ENCODE results near the gene EEFSEC.

EEFSEC gene

DNA sequence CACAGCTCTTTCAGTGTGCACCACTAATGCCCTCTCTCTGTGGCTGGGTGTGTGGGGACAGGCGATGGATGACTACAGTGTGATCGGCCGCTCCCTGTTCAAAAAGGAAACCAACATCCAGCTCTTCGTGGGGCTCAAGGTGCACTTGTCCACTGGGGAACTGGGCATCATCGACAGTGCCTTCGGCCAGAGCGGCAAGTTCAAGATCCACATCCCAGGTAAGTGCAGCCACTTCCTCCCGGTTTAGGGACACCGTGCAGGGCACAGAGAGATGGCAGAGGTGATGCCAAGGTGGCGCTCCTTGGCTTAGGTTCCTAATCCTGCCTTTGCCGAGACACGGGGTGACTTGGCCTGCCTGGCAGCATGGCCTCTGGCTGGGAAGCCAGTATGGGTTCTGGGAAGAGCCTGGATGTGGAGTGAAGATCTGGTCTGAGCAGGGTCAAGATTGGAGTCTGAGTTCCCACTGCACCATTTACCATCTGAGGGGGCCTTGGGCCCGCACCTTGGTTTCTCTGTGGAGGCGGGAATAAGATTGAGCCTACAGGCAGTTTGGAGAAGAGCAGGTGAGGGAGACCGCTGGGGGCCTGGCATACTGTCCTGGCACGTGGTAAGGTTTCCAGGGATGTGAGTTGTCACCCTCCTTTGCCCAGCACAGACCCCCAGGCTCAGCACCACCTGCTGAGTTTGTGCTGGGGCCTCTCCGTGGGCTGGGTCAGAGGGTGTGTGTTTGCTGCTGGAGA, 205.0 kb downstream of the EEFSEC start:
- H3K27me3 ChIP-seq (replicated peaks; ENCODE audit: insufficient read depth, low read length), result no peaks in the 10 kb centered on the region
- no peak overlapping the region for H3K4me2 ChIP-seq (ENCODE audit: low read depth, low read length)
- no peak overlapping the region for H3K4me3 ChIP-seq (ENCODE audit: low read length)
- H3K9ac ChIP-seq (ENCODE audit: low read length), result no peak overlapping the region
- H3K36me3 ChIP-seq (replicated peaks; ENCODE audit: insufficient read depth, low read length), result no peaks in the 10 kb centered on the region
- no peak overlapping the region for H3K27ac ChIP-seq (ENCODE audit: low read length)
- TF ChIP-seq EZH2 (optimal IDR thresholded peaks at IDR 0.05; ENCODE audit: low read depth, low read length) (no peak), EZH2phosphoT487 (IDR thresholded peaks at IDR 0.05; ENCODE audit: low read length) (no peak)
- TF ChIP-seq, protein P1, sequence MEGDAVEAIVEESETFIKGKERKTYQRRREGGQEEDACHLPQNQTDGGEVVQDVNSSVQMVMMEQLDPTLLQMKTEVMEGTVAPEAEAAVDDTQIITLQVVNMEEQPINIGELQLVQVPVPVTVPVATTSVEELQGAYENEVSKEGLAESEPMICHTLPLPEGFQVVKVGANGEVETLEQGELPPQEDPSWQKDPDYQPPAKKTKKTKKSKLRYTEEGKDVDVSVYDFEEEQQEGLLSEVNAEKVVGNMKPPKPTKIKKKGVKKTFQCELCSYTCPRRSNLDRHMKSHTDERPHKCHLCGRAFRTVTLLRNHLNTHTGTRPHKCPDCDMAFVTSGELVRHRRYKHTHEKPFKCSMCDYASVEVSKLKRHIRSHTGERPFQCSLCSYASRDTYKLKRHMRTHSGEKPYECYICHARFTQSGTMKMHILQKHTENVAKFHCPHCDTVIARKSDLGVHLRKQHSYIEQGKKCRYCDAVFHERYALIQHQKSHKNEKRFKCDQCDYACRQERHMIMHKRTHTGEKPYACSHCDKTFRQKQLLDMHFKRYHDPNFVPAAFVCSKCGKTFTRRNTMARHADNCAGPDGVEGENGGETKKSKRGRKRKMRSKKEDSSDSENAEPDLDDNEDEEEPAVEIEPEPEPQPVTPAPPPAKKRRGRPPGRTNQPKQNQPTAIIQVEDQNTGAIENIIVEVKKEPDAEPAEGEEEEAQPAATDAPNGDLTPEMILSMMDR (IDR thresholded peaks at IDR 0.05; ENCODE audit: low read length), result no peak
- no peaks in the 10 kb centered on the region for H4K20me1 ChIP-seq (ENCODE audit: insufficient read depth, low read length)
- H3K9me3 ChIP-seq (replicated peaks; ENCODE audit: insufficient read depth, low read length), result no peaks in the 10 kb centered on the region
- H3K79me2 ChIP-seq (ENCODE audit: low read length), result no peaks in the 10 kb centered on the region
- no peaks in the 10 kb centered on the region for H3K9me2 ChIP-seq (replicated peaks; ENCODE audit: insufficient read depth, low read length)
- H3K4me1 ChIP-seq (ENCODE audit: low read length), result no peaks in the 10 kb centered on the region
- H2AFZ ChIP-seq (ENCODE audit: low read length), result no peak overlapping the region
- DNase-seq, result no peak
- H3F3A ChIP-seq (ENCODE audit: insufficient read depth, low read length), result no peaks in the 10 kb centered on the region

- Histone ChIP-seq H3K27ac (ENCODE audit: low read length) (no peak overlapping the region), H3K9me2 (replicated peaks; ENCODE audit: insufficient read depth, low read length) (no peaks in the 10 kb centered on the region), H4K20me1 (ENCODE audit: insufficient read depth, low read length) (no peaks in the 10 kb centered on the region), H3K4me1 (ENCODE audit: low read length) (no peaks in the 10 kb centered on the region), H3K36me3 (replicated peaks; ENCODE audit: insufficient read depth, low read length) (no peaks in the 10 kb centered on the region), H3K4me3 (ENCODE audit: low read length) (no peak overlapping the region), H3F3A (ENCODE audit: insufficient read depth, low read length) (no peaks in the 10 kb centered on the region), H3K9me3 (replicated peaks; ENCODE audit: insufficient read depth, low read length) (no peaks in the 10 kb centered on the region), H3K9ac (ENCODE audit: low read length) (no peak overlapping the region), H3K79me2 (ENCODE audit: low read length) (no peaks in the 10 kb centered on the region), H3K27me3 (replicated peaks; ENCODE audit: insufficient read depth, low read length) (no peaks in the 10 kb centered on the region), H2AFZ (ENCODE audit: low read length) (no peak overlapping the region), H3K4me2 (ENCODE audit: low read depth, low read length) (no peak overlapping the region)
- no peak for DNase-seq
- no peak for TF ChIP-seq EZH2phosphoT487 (IDR thresholded peaks at IDR 0.05; ENCODE audit: low read length)
- TF ChIP-seq, protein P1 (IDR thresholded peaks at IDR 0.05; ENCODE audit: low read length), result no peak
- TF ChIP-seq EZH2 (optimal IDR thresholded peaks at IDR 0.05; ENCODE audit: low read depth, low read length), result no peak
Observed at GRCh38 chr3:128359060-128359664, 205.9 kb downstream of the EEFSEC start.

DNA sequence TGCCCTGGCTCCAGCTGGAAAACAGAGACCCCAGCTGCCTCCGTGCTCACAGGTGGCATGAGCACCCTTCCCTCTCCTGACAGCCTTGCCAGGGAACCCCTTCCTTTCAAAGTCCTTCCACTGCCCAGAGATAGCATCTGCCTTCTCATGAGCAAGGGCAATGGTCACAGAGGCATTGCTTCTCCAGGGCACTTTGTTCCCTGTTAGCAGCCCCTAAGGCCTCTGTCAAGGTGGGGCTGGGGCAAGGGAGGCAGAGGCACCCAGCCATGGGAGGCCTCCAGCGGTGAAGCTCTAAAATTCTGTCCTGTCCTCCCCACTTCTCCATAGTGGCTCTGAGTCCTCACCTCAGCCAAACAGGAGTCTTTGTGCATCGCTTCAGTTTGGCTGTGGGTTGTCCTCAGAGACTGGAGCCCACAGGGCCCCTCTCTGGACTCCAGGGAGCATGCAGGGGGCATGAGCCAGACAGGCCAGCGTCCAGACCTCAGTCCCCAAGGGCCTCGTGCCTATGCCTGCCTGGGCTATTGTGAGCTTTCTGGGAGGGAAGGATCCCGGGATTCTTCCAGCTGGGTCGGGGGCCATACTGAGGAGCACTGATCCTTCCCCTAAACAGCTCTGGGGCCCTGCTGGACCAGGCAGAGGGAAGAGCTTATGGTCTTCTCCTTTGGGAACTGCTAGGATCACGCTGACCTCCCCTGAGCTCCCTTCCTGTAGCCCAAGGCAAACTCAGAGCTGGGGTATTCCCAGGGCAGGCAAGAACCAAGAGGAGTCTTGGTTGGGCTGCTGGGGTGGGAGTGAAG, 206.8 kb downstream of the EEFSEC start:
- Histone ChIP-seq H3K79me2 (ENCODE audit: low read length) (no peaks in the 10 kb centered on the region), H3K27me3 (replicated peaks; ENCODE audit: insufficient read depth, low read length) (no peaks in the 10 kb centered on the region), H3K9me2 (replicated peaks; ENCODE audit: insufficient read depth, low read length) (no peaks in the 10 kb centered on the region), H3K4me1 (ENCODE audit: low read length) (no peaks in the 10 kb centered on the region), H3K4me2 (ENCODE audit: low read depth, low read length) (no peak overlapping the region), H2AFZ (ENCODE audit: low read length) (no peak overlapping the region), H3K36me3 (replicated peaks; ENCODE audit: insufficient read depth, low read length) (no peaks in the 10 kb centered on the region), H4K20me1 (ENCODE audit: insufficient read depth, low read length) (no peaks in the 10 kb centered on the region), H3F3A (ENCODE audit: insufficient read depth, low read length) (no peaks in the 10 kb centered on the region), H3K9me3 (replicated peaks; ENCODE audit: insufficient read depth, low read length) (no peaks in the 10 kb centered on the region), H3K4me3 (ENCODE audit: low read length) (no peak overlapping the region), H3K27ac (ENCODE audit: low read length) (no peak overlapping the region), H3K9ac (ENCODE audit: low read length) (no peak overlapping the region)
- TF ChIP-seq, protein P1 (IDR thresholded peaks at IDR 0.05; ENCODE audit: low read length), result no peak
- no peak for TF ChIP-seq EZH2 (optimal IDR thresholded peaks at IDR 0.05; ENCODE audit: low read depth, low read length)
- TF ChIP-seq EZH2phosphoT487 (IDR thresholded peaks at IDR 0.05; ENCODE audit: low read length), result no peak
- DNase-seq, result no peak

Data from MM.1S (cell line).